Measurements from ENCODE around the gene GINS2. TPM values are rescaled to one million over a fixed set of nuclear protein-coding genes. Genes with fewer than 3 reads are reported as not detected.

Gene GINS2
- total RNA-seq (1 to 10 TPM in 1 of 9 donors, under 1 TPM in 7, not detected in 1; 0.19 to 4.2 (median 0.56) TPM), polyA plus RNA-seq (under 1 TPM; 0.15 to 0.36 TPM)
- long read RNA-seq, donor 1 = 0 reads
- long read RNA-seq, donor 2 = 0 reads
- long read RNA-seq, donor 3, partial matches to known transcripts = 0 of 1 reads
- long read RNA-seq, donor 3, other reads (novel, unspliced or antisense) = 1 of 1 reads

- Histone ChIP-seq H3K4me1 (peaks cover 0 to 16% (median 8%) of the 10 kb centered on the region in 12 donors), H3K4me3 (peak within 1 kb of the TSS; percentile 37 to 83 (median 68)), H3K27ac (no peak within 1 kb of the TSS), H3K36me3 (no peaks in the 10 kb centered on the region), H3K27me3 (no peaks in the 10 kb centered on the region), H3K9me3 (no peaks in the 10 kb centered on the region)
- DNase-seq = peak; percentile 90 to 95 (median 93)
- intact Hi-C loops (cut with DNase I) = no loop called here
- TF ChIP-seq, protein P1, sequence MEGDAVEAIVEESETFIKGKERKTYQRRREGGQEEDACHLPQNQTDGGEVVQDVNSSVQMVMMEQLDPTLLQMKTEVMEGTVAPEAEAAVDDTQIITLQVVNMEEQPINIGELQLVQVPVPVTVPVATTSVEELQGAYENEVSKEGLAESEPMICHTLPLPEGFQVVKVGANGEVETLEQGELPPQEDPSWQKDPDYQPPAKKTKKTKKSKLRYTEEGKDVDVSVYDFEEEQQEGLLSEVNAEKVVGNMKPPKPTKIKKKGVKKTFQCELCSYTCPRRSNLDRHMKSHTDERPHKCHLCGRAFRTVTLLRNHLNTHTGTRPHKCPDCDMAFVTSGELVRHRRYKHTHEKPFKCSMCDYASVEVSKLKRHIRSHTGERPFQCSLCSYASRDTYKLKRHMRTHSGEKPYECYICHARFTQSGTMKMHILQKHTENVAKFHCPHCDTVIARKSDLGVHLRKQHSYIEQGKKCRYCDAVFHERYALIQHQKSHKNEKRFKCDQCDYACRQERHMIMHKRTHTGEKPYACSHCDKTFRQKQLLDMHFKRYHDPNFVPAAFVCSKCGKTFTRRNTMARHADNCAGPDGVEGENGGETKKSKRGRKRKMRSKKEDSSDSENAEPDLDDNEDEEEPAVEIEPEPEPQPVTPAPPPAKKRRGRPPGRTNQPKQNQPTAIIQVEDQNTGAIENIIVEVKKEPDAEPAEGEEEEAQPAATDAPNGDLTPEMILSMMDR (IDR thresholded peaks at IDR 0.05) = no peak
- no peak for TF ChIP-seq POLR2A (IDR thresholded peaks at IDR 0.05)
- WGBS, 4 donors = 1 to 3% (median 2%) methylated on average over 55 to 86 of the region's 86 CpGs
- ATAC-seq = peak; percentile 97 to 100 (median 100)
Measured at GRCh38 chr16:85688586-85689284, at the start of gene GINS2. Gene GINS2, minus strand, starts transcription at chr16:85688954. Its CDS starts 56 bp downstream, at chr16:85688898.

DNA sequence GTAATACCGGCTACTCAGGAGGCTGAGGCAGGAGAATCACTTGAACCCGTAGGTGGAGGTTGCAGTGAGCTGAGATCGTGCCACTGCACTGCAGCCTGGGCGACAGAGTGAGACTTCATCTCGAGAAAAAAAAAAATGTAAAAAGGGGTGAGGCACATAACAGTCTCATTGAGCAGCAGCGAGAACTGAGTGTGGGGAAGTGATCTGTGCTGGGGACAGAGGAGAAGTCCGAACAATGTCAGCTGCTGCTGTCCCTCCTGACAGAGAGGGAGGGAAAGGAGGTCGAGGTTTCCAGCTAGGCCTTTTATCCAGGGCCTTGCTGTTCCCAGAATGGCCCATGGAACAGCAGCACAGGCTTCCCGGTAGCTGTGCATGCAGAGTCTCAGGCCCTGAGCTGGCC, 48.2 kb upstream of the GINS2 start:
- TF ChIP-seq, protein P1 (IDR thresholded peaks at IDR 0.05) = no peak
- no peak for TF ChIP-seq POLR2A (IDR thresholded peaks at IDR 0.05)
- ATAC-seq = no peak

GRCh38 chr16:85735946-85736345, 47.2 kb upstream of the GINS2 start:
- TF ChIP-seq, protein P1 (IDR thresholded peaks at IDR 0.05) = no peak
- TF ChIP-seq POLR2A (IDR thresholded peaks at IDR 0.05) = no peak
- H3K4me3 ChIP-seq = no peak overlapping the region
- H3K4me1 ChIP-seq = peaks cover 0 to 22% (median 0%) of the 10 kb centered on the region in 12 donors
- H3K36me3 ChIP-seq = no peaks in the 10 kb centered on the region
- no peak for ATAC-seq
- no peaks in the 10 kb centered on the region for H3K27me3 ChIP-seq
- intact Hi-C loops (cut with DNase I) = no loop called here
- no peak for DNase-seq
- H3K9me3 ChIP-seq = no peaks in the 10 kb centered on the region
- WGBS, 4 donors = 62 to 77% (median 74%) methylated on average over 5 to 6 of the region's 6 CpGs
- H3K27ac ChIP-seq = no peak overlapping the region

More for the DNA sequence above, 48.2 kb upstream of the GINS2 start:
- no peaks in the 10 kb centered on the region for H3K9me3 ChIP-seq
- H3K4me1 ChIP-seq = peaks cover 0 to 22% (median 0%) of the 10 kb centered on the region in 12 donors
- H3K27me3 ChIP-seq = no peaks in the 10 kb centered on the region
- DNase-seq = no peak
- 86 to 93% (median 89%) methylated on average over 8 to 9 of the region's 9 CpGs for WGBS, 4 donors
- no peak overlapping the region for H3K4me3 ChIP-seq
- H3K27ac ChIP-seq = no peak overlapping the region
- intact Hi-C loops (cut with DNase I) = no loop called here
- no peaks in the 10 kb centered on the region for H3K36me3 ChIP-seq

DNA sequence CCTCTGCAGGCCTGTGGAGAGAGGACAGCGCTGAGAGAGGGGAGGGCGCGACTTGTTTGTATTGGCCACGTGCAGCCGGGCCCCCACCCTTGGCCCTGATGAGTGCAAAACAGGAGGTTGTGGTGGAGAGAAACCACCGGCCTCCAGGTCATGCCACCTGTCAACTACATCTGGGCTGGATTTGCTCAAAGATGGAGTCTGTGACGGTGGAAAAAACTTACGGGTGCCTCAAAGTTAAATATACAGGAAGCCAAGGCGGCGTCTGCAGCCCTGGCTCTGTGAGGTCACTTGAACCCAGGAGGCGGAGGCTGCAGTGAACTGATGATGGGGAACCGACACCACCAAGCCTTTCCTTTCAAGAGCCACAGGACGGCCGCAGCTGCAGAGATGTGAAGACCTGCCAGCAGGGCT, 46.5 kb upstream of the GINS2 start:
- no peak for ATAC-seq
- 73 to 85% (median 82%) methylated on average over 14 of the region's 14 CpGs for WGBS, 4 donors
- TF ChIP-seq, protein P1 (IDR thresholded peaks at IDR 0.05) = no peak
- no peak for TF ChIP-seq POLR2A (IDR thresholded peaks at IDR 0.05)

More for the DNA sequence above, 46.5 kb upstream of the GINS2 start:
- no peaks in the 10 kb centered on the region for H3K9me3 ChIP-seq
- no peak overlapping the region for H3K27ac ChIP-seq
- DNase-seq = no peak
- H3K4me1 ChIP-seq = peaks cover 0 to 22% (median 0%) of the 10 kb centered on the region in 12 donors
- H3K4me3 ChIP-seq = no peak overlapping the region
- intact Hi-C loops (cut with DNase I) = no loop called here
- no peaks in the 10 kb centered on the region for H3K27me3 ChIP-seq
- H3K36me3 ChIP-seq = no peaks in the 10 kb centered on the region
